Liver (tissue), 9 donors: ENCODE data around the gene SLC1A5. TPM values are rescaled to one million over a fixed set of nuclear protein-coding genes. Genes with fewer than 3 reads are reported as not detected.

ENCODE experiments used
- DNase-seq: peaks from one replicate; pipeline ENCODE4 v3.0.0-alpha.2; 2017; ENCODE audit warnings: low spot score
- H3K27ac ChIP-seq, 2 donors: one replicate each; pipeline ENCODE4 v1.7.0; 2013; ENCODE audit warnings: inconsistent platforms in 2 of 2, low read length in 2 of 2, control low read depth in 1 of 2, low read depth in 1 of 2, mild to moderate bottlenecking in 1 of 2
- H3K27me3 ChIP-seq, 4 donors: one replicate each; pipeline versions ENCODE4 v1.6.1 to v1.7.0; 2013; ENCODE audit warnings: low read length in 3 of 4, inconsistent platforms in 1 of 4, mild to moderate bottlenecking in 1 of 4, moderate library complexity in 1 of 4; ENCODE audit not compliant: control insufficient read depth in 4 of 4, insufficient read depth in 4 of 4
- H3K36me3 ChIP-seq, 4 donors: one replicate each; pipeline versions ENCODE4 v1.6.1 to v1.7.0; 2013; ENCODE audit warnings: low read length in 3 of 4, mild to moderate bottlenecking in 3 of 4, low read depth in 1 of 4, moderate library complexity in 1 of 4; ENCODE audit not compliant: control insufficient read depth in 4 of 4, insufficient read depth in 3 of 4
- H3K4me1 ChIP-seq, 4 donors: one replicate each; pipeline versions ENCODE4 v1.6.1 to v1.7.0; 2013; ENCODE audit warnings: low read length in 3 of 4, mild to moderate bottlenecking in 3 of 4, moderate library complexity in 1 of 4; ENCODE audit not compliant: control insufficient read depth in 4 of 4, insufficient read depth in 4 of 4
- H3K4me3 ChIP-seq, 3 donors: one replicate each; pipeline versions ENCODE4 v1.6.1 to v1.7.0; 2013; ENCODE audit warnings: low read length in 3 of 3, control low read depth in 1 of 3, low read depth in 1 of 3, mild to moderate bottlenecking in 1 of 3
- H3K9ac ChIP-seq, 2 donors: one replicate each; pipeline ENCODE4 v1.7.0; 2013; ENCODE audit warnings: low read length in 2 of 2, mild to moderate bottlenecking in 2 of 2, moderate library complexity in 2 of 2, control low read depth in 1 of 2, low read depth in 1 of 2
- H3K9me3 ChIP-seq, 4 donors: one replicate each; pipeline versions ENCODE4 v1.6.1 to v1.7.0; 2013; ENCODE audit warnings: low read length in 3 of 4; ENCODE audit not compliant: control insufficient read depth in 4 of 4
- CTCF ChIP-seq: fragments of 150-350 bp; IDR thresholded peaks from 2 replicates; pipeline ENCODE4 v1.5.1; 2017; ENCODE audit warnings: improper control_type of control experiment, low read depth, low read length; ENCODE audit not compliant: missing input control
- FOXA1 ChIP-seq: IDR thresholded peaks from 2 replicates; pipeline ENCODE4 v1.6.1; 2016; ENCODE audit warnings: antibody characterized with exemption
- FOXA2 ChIP-seq: IDR thresholded peaks from 2 replicates; pipeline ENCODE4 v1.6.1; 2016; ENCODE audit warnings: antibody characterized with exemption
- GABPA ChIP-seq, 2 donors: IDR thresholded peaks in 1 of 2; conservative IDR thresholded peaks in 1 of 2; 2 replicates each; pipeline ENCODE4 v1.6.1; 2016; ENCODE audit warnings: antibody characterized with exemption in 2 of 2, mild to moderate bottlenecking in 1 of 2, moderate library complexity in 1 of 2
- HNF4A ChIP-seq, 2 donors: conservative IDR thresholded peaks; 2 replicates each; pipeline ENCODE4 v1.6.1; 2016; ENCODE audit warnings: antibody characterized with exemption in 2 of 2, mild to moderate bottlenecking in 2 of 2
- HNF4G ChIP-seq: IDR thresholded peaks from 2 replicates; pipeline ENCODE4 v1.6.1; 2016; ENCODE audit warnings: antibody characterized with exemption
- JUND ChIP-seq, 2 donors: IDR thresholded peaks; 2 replicates each; pipeline ENCODE4 v1.6.1; 2016; ENCODE audit warnings: antibody characterized with exemption in 2 of 2
- NR2F2 ChIP-seq: IDR thresholded peaks from 2 replicates; pipeline ENCODE4 v1.6.1; 2016; ENCODE audit warnings: antibody characterized with exemption
- RAD21 ChIP-seq, 2 donors: IDR thresholded peaks; 2 replicates each; pipeline ENCODE4 v1.6.1; 2016; ENCODE audit warnings: antibody characterized with exemption in 2 of 2, mild to moderate bottlenecking in 2 of 2
- REST ChIP-seq: IDR thresholded peaks from 2 replicates; pipeline ENCODE4 v1.6.1; 2016; ENCODE audit warnings: antibody characterized with exemption, mild to moderate bottlenecking
- SP1 ChIP-seq: IDR thresholded peaks from 2 replicates; pipeline ENCODE4 v1.6.1; 2018; ENCODE audit warnings: antibody characterized with exemption, mild to moderate bottlenecking
- YY1 ChIP-seq: IDR thresholded peaks from 2 replicates; pipeline ENCODE4 v1.6.1; 2016; ENCODE audit warnings: antibody characterized with exemption, mild to moderate bottlenecking
- WGBS: extraction: QIAGEN DNeasy Blood & Tissue Kit; methylation state at CpG from one replicate; pipeline ENCODE4 v1.1.7; 2013; 5-methylcytosine and 5-hydroxymethylcytosine counted together
- polyA plus RNA-seq, 2 donors: library from polyadenylated mRNA; stranded (reverse) in 1 of 2; unstranded in 1 of 2; fragments of 200-250 nt in 1 of 2; fragments of >200 nt in 1 of 2; fragmentation: Nextera tagmentation in 1 of 2; extraction: Ambion mirVana in 1 of 2; gene quantifications; one replicate each; pipeline versions ENCODE4 v1.2.1 to v1.2.3, GENCODE V29; 2013 to 2015
- total RNA-seq, 2 donors: library from RNA; depleted of rRNA; stranded (reverse); fragments of >200 nt; gene quantifications; one replicate each; pipeline ENCODE4 v1.2.3, GENCODE V29; 2014
- TF ChIP-seq, protein P1 (sequence below): IDR thresholded peaks from 2 replicates; pipeline ENCODE4 v1.6.1; 2016; ENCODE audit warnings: antibody characterized with exemption
- donor health status: healthy.
- donor health status: healthy.
- donor health status: healthy.
- donor health status: healthy.
- donor health status: healthy.

The SLC1A5 gene
- total and polyA plus RNA-seq, 4 donors, result 1.5 to 90.8 (median 6.1) TPM

- Histone ChIP-seq H3K4me1 (peaks cover 0 to 26% (median 13%) of the 10 kb centered on the region in 4 donors), H3K36me3 (peaks cover 12 to 48% (median 22%) of the 10 kb centered on the region in 4 donors), H3K27me3 (no peaks in the 10 kb centered on the region), H3K4me3 (no peak overlapping the region), H3K9me3 (no peaks in the 10 kb centered on the region), H3K9ac (no peak overlapping the region), H3K27ac (no peak overlapping the region)
- no peak for TF ChIP-seq GABPA (IDR thresholded peaks at IDR 0.05 in 1 of 2, conservative IDR thresholded peaks at IDR 0.05 in 1 of 2)
- no peak for TF ChIP-seq YY1
- TF ChIP-seq, protein P1, sequence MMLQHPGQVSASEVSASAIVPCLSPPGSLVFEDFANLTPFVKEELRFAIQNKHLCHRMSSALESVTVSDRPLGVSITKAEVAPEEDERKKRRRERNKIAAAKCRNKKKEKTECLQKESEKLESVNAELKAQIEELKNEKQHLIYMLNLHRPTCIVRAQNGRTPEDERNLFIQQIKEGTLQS, result no peak
- TF ChIP-seq HNF4G, result no peak
- no peak for TF ChIP-seq HNF4A (conservative IDR thresholded peaks at IDR 0.05)
- no peak for TF ChIP-seq JUND (IDR thresholded peaks at IDR 0.05)
- TF ChIP-seq SP1, result no peak
- no peak for TF ChIP-seq CTCF
- 91% methylated on average over 28 of the region's 28 CpGs for WGBS
- DNase-seq, result no peak
Measured at GRCh38 chr19:46732172-46732938, 56.0 kb downstream of the SLC1A5 start.

DNA sequence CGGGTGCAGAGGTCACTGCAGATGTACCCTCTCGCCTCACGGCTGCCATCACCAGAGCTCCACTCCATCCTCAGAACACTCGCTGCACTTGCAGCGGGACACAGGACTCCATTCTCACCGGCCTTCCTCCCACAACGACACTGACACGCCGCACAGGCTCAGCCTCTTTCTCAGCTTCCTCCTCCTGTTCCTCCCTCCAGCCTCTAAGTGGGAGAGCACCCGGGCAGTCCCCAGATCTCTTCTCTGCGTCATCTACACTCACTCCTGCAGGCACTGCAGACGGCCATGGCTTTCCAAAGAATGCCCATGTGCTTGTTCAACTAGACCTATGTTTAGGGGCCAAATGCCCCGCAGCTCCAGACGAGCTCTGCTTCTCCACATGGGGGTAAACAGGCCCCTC lies 56.8 kb downstream of the SLC1A5 start:
- Histone ChIP-seq H3K9me3 (no peaks in the 10 kb centered on the region), H3K27ac (no peak overlapping the region), H3K27me3 (no peaks in the 10 kb centered on the region), H3K4me1 (peaks cover 0 to 26% (median 13%) of the 10 kb centered on the region in 4 donors), H3K9ac (no peak overlapping the region), H3K36me3 (peaks cover 15 to 55% (median 27%) of the 10 kb centered on the region in 4 donors), H3K4me3 (no peak overlapping the region)
- no peak for TF ChIP-seq REST
- TF ChIP-seq, protein P1, result no peak
- TF ChIP-seq FOXA2, result no peak
- no peak for TF ChIP-seq RAD21 (IDR thresholded peaks at IDR 0.05)
- no peak for TF ChIP-seq SP1
- no peak for TF ChIP-seq FOXA1
- no peak for TF ChIP-seq NR2F2
- 75% methylated on average over 14 of the region's 14 CpGs for WGBS
- DNase-seq, result no peak
